ENCODE measurements around the gene SLC16A8. TPM values are rescaled to one million over a fixed set of nuclear protein-coding genes. Genes with fewer than 3 reads are reported as not detected.

The SLC16A8 gene
- total and polyA plus RNA-seq, 9 of the 15 experiments (the other 6 are each of a cell fraction or from before 2014, with no cell fraction given), result not detected

DNA sequence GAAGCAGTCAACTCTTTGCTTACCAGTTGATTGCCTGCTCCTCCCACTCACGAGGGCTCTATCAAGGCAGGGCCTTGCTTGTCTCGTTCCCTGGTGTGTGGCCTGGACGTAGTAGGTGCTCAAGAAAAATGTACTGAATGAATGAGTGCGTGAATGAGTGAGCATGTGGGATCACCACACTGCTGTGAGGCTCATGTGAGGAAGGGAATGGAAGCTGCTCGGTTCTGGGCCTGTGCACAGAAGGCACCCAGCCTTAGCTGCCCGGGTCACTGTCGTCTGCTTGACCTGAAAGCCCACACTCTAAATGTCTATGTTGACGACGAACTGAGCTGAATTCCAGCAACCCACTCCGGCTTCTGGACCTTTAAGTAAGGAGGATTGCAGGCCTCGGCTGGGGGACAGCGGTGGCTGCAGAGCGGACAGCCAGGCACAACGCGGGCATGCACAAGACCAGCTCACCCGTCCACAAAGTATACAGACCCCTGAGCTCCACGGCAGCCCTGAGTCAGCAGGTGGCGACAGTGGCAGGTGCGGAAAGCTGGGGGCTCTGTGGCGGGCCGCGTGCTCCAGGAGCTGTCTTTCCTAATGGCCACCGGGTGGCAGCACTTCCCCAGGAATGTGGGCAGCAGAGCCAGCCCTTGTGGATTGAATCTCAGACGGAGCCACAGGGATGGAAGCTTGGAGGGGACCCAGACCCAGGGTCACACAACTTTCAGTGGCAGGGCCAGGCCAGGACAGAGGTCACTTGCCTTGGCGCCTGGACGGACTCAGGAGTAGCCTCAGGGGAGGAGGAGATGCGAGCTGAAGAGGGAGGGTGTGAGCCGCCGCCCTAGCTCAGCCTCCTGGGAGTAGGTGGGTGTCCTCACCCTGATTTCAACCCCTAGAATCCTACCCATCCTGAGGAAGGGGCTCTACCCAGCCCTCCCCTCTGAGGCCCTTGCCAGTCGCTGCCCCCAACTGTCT lies 31.8 kb downstream of the SLC16A8 start (continued):
- TF ChIP-seq FOXA3 (CRISPR knock-in tag; conservative IDR thresholded peaks at IDR 0.05 in 1 of 2, IDR thresholded peaks at IDR 0.05 in 1 of 2) (no peak), TBL1XR1 (IDR thresholded peaks at IDR 0.05; ENCODE audit: low read length in 2 of 2) (no peak), RBM17 (IDR thresholded peaks at IDR 0.05; ENCODE audit: borderline replicate concordance, low read depth, low read length) (no peak), CBX3 (IDR thresholded peaks at IDR 0.05; ENCODE audit: borderline replicate concordance in 1 of 2, low read length in 2 of 2) (no peak), ZNF589 (CRISPR knock-in tag; IDR thresholded peaks at IDR 0.05; ENCODE audit: low read depth) (no peak), ZNF316 (IDR thresholded peaks at IDR 0.05) (peak; percentile 58), LEF1 (IDR thresholded peaks at IDR 0.05) (no peak), CXXC5 (CRISPR knock-in tag; IDR thresholded peaks at IDR 0.05) (peak; percentile 18; the same call in 1 of the 2 replicates), ZNF436 (CRISPR knock-in tag; IDR thresholded peaks at IDR 0.05) (no peak), TGIF2 (CRISPR knock-in tag; IDR thresholded peaks at IDR 0.05) (no peak), ZNF780A (CRISPR knock-in tag; IDR thresholded peaks at IDR 0.05) (no peak), L3MBTL2 (IDR thresholded peaks at IDR 0.05) (peak; percentile 37; the same call in 1 of the 2 replicates), HMG20A (CRISPR knock-in tag; conservative IDR thresholded peaks at IDR 0.05) (no peak), BRD4 (IDR thresholded peaks at IDR 0.05) (no peak), SRF (CRISPR knock-in tag; IDR thresholded peaks at IDR 0.05) (no peak), ADNP (tag; IDR thresholded peaks at IDR 0.05) (no peak), SMAD4 (CRISPR knock-in tag; conservative IDR thresholded peaks at IDR 0.05) (no peak), ZNF217 (CRISPR knock-in tag; IDR thresholded peaks at IDR 0.05) (no peak), TEAD4 (IDR thresholded peaks at IDR 0.05; ENCODE audit: low read length) (0 out of 2 replicates have a peak, but pooled peaks have one; percentile 17), TEAD4 (CRISPR knock-in tag; IDR thresholded peaks at IDR 0.05; ENCODE audit: borderline replicate concordance) (no peak), LARP7 (IDR thresholded peaks at IDR 0.05) (no peak), NR2C1 (IDR thresholded peaks at IDR 0.05) (no peak), NR2C1 (tag; IDR thresholded peaks at IDR 0.05) (no peak), HMGN3 (IDR thresholded peaks at IDR 0.05; ENCODE audit: borderline replicate concordance, extremely low read depth, insufficient read length, low read depth, low read length) (no peak), HDAC1 (IDR thresholded peaks at IDR 0.05) (no peak), STAG1 (CRISPR knock-in tag; IDR thresholded peaks at IDR 0.05; ENCODE audit: borderline replicate concordance) (peak; percentile 99), RB1 (IDR thresholded peaks at IDR 0.05; ENCODE audit: low read depth) (peak; percentile 64; the same call in 1 of the 2 replicates)
- TF ChIP-seq, protein P1, sequence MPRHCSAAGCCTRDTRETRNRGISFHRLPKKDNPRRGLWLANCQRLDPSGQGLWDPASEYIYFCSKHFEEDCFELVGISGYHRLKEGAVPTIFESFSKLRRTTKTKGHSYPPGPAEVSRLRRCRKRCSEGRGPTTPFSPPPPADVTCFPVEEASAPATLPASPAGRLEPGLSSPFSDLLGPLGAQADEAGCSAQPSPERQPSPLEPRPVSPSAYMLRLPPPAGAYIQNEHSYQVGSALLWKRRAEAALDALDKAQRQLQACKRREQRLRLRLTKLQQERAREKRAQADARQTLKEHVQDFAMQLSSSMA (CRISPR knock-in tag; IDR thresholded peaks at IDR 0.05), result no peak
- TF ChIP-seq, protein P2, sequence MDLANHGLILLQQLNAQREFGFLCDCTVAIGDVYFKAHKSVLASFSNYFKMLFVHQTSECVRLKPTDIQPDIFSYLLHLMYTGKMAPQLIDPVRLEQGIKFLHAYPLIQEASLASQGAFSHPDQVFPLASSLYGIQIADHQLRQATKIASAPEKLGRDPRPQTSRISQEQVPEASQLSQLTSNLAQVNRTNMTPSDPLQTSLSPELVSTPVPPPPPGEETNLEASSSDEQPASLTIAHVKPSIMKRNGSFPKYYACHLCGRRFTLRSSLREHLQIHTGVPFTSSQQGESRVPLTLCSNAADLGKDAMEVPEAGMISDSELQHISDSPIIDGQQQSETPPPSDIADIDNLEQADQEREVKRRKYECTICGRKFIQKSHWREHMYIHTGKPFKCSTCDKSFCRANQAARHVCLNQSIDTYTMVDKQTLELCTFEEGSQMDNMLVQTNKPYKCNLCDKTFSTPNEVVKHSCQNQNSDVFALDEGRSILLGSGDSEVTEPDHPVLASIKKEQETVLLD (IDR thresholded peaks at IDR 0.05), result no peak
